Transverse colon (tissue), 4 donors: Measurements from ENCODE around the gene HSH2D.

Experiments
- EP300 ChIP-seq: sonication (generic); formaldehyde crosslinking; IDR thresholded peaks from one replicate; pipeline ENCODE4 v1.6.1; 2017; ENCODE audit warnings: antibody characterized with exemption, low read depth
- POLR2A ChIP-seq: fragments of 450-650 bp; IDR thresholded peaks from one replicate; pipeline ENCODE4 v1.6.1; 2016; ENCODE audit warnings: antibody characterized with exemption, mild to moderate bottlenecking, moderate library complexity
- POLR2AphosphoS5 ChIP-seq, 3 donors: sonication (generic); formaldehyde crosslinking; IDR thresholded peaks; one replicate each; pipeline ENCODE4 v1.6.1; 2016; ENCODE audit warnings: antibody characterized with exemption in 3 of 3
- TF ChIP-seq, protein P1 (sequence below), 5 experiments: fragments of 200-600 bp in 3 of 5; fragments of 450-650 bp in 2 of 5; sonication (generic) in 3 of 5; IDR thresholded peaks; 1 replicate in 2 of 5; 2 replicates in 3 of 5; pipeline ENCODE4 v1.5.1; 2016 to 2017; ENCODE audit warnings: antibody characterized with exemption in 5 of 5, inconsistent platforms in 3 of 5, mild to moderate bottlenecking in 2 of 5, moderate library complexity in 1 of 5

- TF ChIP-seq, protein P1, sequence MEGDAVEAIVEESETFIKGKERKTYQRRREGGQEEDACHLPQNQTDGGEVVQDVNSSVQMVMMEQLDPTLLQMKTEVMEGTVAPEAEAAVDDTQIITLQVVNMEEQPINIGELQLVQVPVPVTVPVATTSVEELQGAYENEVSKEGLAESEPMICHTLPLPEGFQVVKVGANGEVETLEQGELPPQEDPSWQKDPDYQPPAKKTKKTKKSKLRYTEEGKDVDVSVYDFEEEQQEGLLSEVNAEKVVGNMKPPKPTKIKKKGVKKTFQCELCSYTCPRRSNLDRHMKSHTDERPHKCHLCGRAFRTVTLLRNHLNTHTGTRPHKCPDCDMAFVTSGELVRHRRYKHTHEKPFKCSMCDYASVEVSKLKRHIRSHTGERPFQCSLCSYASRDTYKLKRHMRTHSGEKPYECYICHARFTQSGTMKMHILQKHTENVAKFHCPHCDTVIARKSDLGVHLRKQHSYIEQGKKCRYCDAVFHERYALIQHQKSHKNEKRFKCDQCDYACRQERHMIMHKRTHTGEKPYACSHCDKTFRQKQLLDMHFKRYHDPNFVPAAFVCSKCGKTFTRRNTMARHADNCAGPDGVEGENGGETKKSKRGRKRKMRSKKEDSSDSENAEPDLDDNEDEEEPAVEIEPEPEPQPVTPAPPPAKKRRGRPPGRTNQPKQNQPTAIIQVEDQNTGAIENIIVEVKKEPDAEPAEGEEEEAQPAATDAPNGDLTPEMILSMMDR (IDR thresholded peaks at IDR 0.05) = no peak
- no peak for TF ChIP-seq EP300
- TF ChIP-seq POLR2A = no peak
- TF ChIP-seq POLR2AphosphoS5 (IDR thresholded peaks at IDR 0.05) = no peak
These were observed 14.1 kb downstream of the HSH2D start for GRCh38 chr19:16157601-16158000.
